Smooth muscle cell (in vitro differentiated cells): ENCODE measurements around the gene ATP6V1C2. TPM values are rescaled to one million over a fixed set of nuclear protein-coding genes. Genes with fewer than 3 reads are reported as not detected.
A peak's percentile ranks its signal among the peaks of the same experiment; 100 is the strongest.
"Not testable (repeated sequence)": the region's sequence is repeated elsewhere in the genome, so short reads cannot be mapped to it uniquely, and the experiment has no call there.

ENCODE experiments used
- DNase-seq: peaks from one replicate; lab custom pipeline; 2025; ENCODE audit not compliant: unreplicated experiment; lab: John Stamatoyannopoulos, UW
- H2AFZ ChIP-seq: fragments of 200-600 bp; sonication (generic); 2 replicates; pipeline ENCODE4 v1.6.0; 2016; ENCODE audit warnings: antibody characterized with exemption, low read depth, mild to moderate bottlenecking
- H3F3A ChIP-seq: fragments of 200-600 bp; sonication (generic); 2 replicates; pipeline ENCODE4 v1.6.0; 2017; ENCODE audit warnings: antibody characterized with exemption, low read depth
- H3K27ac ChIP-seq: fragments of 200-600 bp; sonication (generic); 2 replicates; pipeline ENCODE4 v1.5.1; 2016; ENCODE audit warnings: low read depth, mild to moderate bottlenecking
- H3K27me3 ChIP-seq: fragments of 200-600 bp; sonication (generic); 2 replicates; pipeline ENCODE4 v1.6.1; 2016; ENCODE audit warnings: low read depth, mild to moderate bottlenecking
- H3K36me3 ChIP-seq: fragments of 200-600 bp; sonication (generic); 2 replicates; pipeline ENCODE4 v1.5.1; 2016; ENCODE audit warnings: low read depth
- H3K4me1 ChIP-seq: fragments of 200-600 bp; sonication (generic); 2 replicates; pipeline ENCODE4 v1.5.1; 2016; ENCODE audit warnings: low read depth
- H3K4me2 ChIP-seq: fragments of 200-600 bp; sonication (generic); 2 replicates; pipeline ENCODE4 v1.6.0; 2016; ENCODE audit warnings: mild to moderate bottlenecking
- H3K4me3 ChIP-seq: fragments of 200-600 bp; sonication (generic); 2 replicates; pipeline ENCODE4 v1.5.1; 2016; ENCODE audit warnings: mild to moderate bottlenecking
- H3K79me2 ChIP-seq: fragments of 200-600 bp; sonication (generic); 2 replicates; pipeline ENCODE4 v1.6.0; 2016; ENCODE audit warnings: low read depth, mild to moderate bottlenecking
- H3K9ac ChIP-seq: fragments of 200-600 bp; sonication (generic); 2 replicates; pipeline ENCODE4 v1.6.0; 2016; ENCODE audit warnings: low read depth
- H3K9me3 ChIP-seq: fragments of 200-600 bp; sonication (generic); replicated peaks from 2 replicates; pipeline ENCODE4 v1.5.1; 2016; ENCODE audit warnings: low read depth
- H4K20me1 ChIP-seq: fragments of 200-600 bp; sonication (generic); 2 replicates; pipeline ENCODE4 v1.6.0; 2016; ENCODE audit warnings: low read depth
- CTCF ChIP-seq: fragments of 200-600 bp; sonication (generic); IDR thresholded peaks from 2 replicates; pipeline ENCODE4 v1.5.1; 2017; ENCODE audit warnings: borderline replicate concordance, mild to moderate bottlenecking, antibody characterized with exemption; ENCODE audit not compliant: insufficient read depth, poor library complexity, severe bottlenecking
- WGBS: methylation state at CpG from one replicate; pipeline ENCODE4 v1.1.7; 2016; ENCODE audit warnings: low lambda C conversion rate; 5-methylcytosine and 5-hydroxymethylcytosine counted together
- polyA plus RNA-seq: library from polyadenylated mRNA; unstranded; fragments of >200 nt; fragmentation: Nextera tagmentation; extraction: Ambion mirVana; gene quantifications from 2 replicates; pipeline ENCODE4 v1.2.1, GENCODE V29; 2016
- total RNA-seq: library from RNA; depleted of rRNA; stranded (reverse); fragments of >200 nt; gene quantifications from 2 replicates; pipeline ENCODE4 v1.2.3, GENCODE V29; 2014

The ATP6V1C2 gene
- total and polyA plus RNA-seq, 2 experiments from 2014 or later = 0.53 to 1.5 TPM

DNA sequence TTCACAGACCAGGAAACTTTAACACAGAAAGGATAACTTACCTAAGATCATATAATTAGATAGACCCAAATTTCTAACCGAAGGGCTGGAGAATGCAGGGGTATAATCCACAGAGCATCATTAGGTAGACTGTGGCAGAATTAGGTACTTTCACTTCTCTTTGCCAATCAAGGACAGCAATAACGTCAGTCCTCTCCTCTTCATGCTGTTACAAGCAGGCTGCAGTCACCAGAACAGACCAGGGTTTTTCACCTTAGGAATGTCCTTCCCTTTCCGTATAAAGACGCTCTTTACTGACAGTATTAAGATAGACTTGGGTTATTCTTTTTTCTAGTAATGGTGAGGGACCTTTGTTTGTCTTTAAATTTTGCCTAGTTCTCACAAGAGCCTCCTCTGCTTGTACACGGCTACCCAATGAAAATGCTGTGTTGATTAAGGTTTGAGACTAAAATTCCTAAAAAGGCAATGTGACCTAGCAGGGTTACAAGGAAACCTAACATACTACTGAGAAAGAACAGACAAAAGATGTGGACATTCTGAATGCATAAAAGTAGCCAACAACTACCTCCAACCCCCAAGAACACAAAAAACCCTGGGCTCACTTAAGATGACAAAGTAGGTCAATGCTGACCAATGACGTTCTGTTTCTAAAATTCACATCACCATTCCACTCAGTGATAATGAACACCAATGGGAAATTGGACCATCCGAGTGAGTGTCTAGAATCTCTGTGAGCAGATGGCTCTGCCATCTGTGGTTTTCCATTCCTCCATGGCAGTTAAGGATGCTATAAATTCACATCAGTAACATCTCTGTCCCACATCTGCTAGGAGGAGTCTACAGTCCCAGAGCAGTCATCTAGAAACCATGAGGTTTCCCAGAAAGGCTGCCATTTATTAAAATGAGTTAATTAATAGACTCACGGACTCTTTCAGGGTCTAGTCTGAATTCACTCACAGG lies 89.1 kb downstream of the ATP6V1C2 start:
- H3K36me3 ChIP-seq = no peaks in the 10 kb centered on the region
- 46% methylated on average over 8 of the region's 8 CpGs for WGBS
- H3K79me2 ChIP-seq = peaks cover 66% of the 10 kb centered on the region
- peaks cover 59% of the 10 kb centered on the region for H4K20me1 ChIP-seq
- DNase-seq = no peak
- peak overlapping the region; percentile 83 for H3K4me2 ChIP-seq
- H3K4me1 ChIP-seq = peaks cover 23% of the 10 kb centered on the region
- peak overlapping the region; percentile 44 for H3K27ac ChIP-seq
- no peaks in the 10 kb centered on the region for H3K27me3 ChIP-seq
- H2AFZ ChIP-seq = no peak overlapping the region
- TF ChIP-seq CTCF = no peak
- H3K9ac ChIP-seq = peak overlapping the region; percentile 38
- peak overlapping the region; percentile 81 for H3K4me3 ChIP-seq
- H3F3A ChIP-seq = peaks cover 12% of the 10 kb centered on the region
- no peaks in the 10 kb centered on the region for H3K9me3 ChIP-seq

GRCh38 chr2:10811517-10811916 lies 90.1 kb downstream of the ATP6V1C2 start:
- Histone ChIP-seq H3K9me3 (no peaks in the 10 kb centered on the region), H3K4me1 (peaks cover 23% of the 10 kb centered on the region), H3K36me3 (no peaks in the 10 kb centered on the region), H3K79me2 (peaks cover 58% of the 10 kb centered on the region), H3K4me3 (peak overlapping the region; percentile 81), H4K20me1 (peaks cover 52% of the 10 kb centered on the region), H3K27ac (peak overlapping the region; percentile 44), H3K4me2 (peak overlapping the region; percentile 83), H3F3A (peaks cover 12% of the 10 kb centered on the region), H3K9ac (peak overlapping the region; percentile 79), H3K27me3 (no peaks in the 10 kb centered on the region), H2AFZ (peak overlapping the region; percentile 13)
- TF ChIP-seq CTCF = no peak
- DNase-seq = no peak
- WGBS = 4% methylated on average over 14 of the region's 14 CpGs

DNA sequence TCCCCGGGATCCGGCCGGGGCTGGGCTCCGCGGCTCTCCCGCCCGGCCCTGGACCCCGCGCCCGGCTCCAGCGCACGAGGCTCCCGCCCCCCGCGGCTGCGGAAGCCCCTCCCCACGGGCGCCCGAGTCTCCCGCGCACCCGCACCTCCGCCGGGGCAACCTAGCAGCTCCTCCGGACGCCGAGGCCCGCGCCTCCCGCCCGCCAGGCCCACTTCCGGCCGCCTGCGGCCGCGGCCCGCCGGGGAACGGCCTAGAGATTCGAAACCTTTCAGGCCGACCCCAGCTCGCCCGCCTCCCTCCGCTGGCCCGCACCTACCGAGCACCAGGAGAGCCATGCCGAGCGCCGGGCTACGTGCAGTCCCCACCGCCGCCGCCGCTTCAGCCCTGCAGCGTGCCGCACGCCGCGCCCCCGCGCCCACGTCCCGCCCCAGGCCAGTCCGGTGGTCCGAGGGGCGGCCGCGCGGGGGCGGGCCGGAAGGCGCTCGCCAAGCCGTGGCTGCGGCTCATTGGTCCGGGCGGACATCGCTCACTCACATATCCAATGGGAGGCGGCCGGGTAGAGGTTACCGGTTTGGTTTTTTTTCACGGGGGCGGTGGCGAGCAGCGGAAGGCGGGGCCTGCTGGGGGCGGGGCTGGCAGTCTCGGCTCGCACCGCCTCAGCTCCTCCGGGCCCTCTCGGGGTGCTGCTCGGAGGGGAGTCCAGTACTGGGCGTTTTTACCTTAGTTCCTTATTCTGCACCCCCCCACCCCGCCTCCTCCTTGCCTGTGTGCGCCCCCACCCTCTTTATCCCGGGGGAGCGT lies 91.1 kb downstream of the ATP6V1C2 start, which contains the start of gene PDIA6:
Gene PDIA6, minus strand, starts transcription at position 424 of the 801 bp plus-strand sequence. Its CDS starts 89 bp downstream, at position 335.
- peak within 1 kb of the TSS; percentile 81 for H3K4me3 ChIP-seq
- H3K4me1 ChIP-seq = peaks cover 23% of the 10 kb centered on the region
- no peaks in the 10 kb centered on the region for H3K9me3 ChIP-seq
- no peaks in the 10 kb centered on the region for H3K27me3 ChIP-seq
- WGBS = 2% methylated on average over 36 of the region's 98 CpGs
- peak within 1 kb of the TSS; percentile 94 for H2AFZ ChIP-seq
- peaks cover 42% of the 10 kb centered on the region for H4K20me1 ChIP-seq
- no peaks in the 10 kb centered on the region for H3K36me3 ChIP-seq
- H3K27ac ChIP-seq = peak within 1 kb of the TSS; percentile 60
- DNase-seq = peak; percentile 87
- H3K4me2 ChIP-seq = peak within 1 kb of the TSS; percentile 93
- peak within 1 kb of the TSS; percentile 79 for H3K9ac ChIP-seq
- no peak for TF ChIP-seq CTCF
- H3F3A ChIP-seq = peaks cover 12% of the 10 kb centered on the region
- peaks cover 48% of the 10 kb centered on the region for H3K79me2 ChIP-seq

DNA sequence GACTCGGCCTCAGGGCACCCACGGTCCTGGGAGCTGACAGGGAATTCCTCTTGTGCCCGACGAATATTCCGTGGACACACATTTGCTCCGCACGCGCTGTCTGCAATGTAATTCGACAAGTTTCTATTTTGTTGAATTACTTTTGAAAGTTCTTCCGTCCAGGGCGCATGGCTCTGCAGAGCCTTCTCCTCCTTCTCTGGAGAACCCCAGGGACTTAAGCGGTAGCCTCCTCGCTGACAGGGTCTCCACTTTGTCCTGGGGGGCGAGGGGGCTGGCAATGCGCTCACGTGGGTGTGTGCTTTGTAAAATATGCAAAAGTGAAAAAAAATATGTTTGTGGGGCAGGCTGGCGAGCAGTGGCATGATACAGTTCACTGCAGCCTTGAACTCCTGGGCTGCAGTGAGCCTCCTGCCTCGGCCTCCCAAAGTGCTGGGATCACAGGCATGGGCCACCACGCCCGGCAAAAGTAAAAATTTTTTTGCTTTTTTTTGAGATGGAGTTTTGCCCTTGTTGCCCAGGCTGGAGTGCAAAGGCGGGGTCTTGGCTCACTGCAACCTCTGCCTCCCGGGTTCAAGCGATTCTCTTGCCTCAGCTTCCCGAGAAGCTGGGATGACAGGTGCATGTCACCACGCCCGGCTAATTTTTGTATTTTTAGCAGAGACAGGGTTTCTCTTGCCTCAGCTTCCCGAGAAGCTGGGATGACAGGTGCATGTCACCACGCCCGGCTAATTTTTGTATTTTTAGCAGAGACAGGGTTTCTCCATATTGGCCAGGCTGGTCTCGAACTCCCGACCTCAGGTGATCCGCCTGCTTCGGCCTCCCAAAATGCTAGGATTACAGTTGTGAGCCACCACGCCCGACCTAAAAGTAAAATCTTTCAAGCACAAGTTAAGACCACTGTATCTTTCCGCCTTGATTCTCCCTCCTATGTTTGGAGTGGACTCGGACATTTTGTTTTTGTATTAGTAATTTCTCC lies 92.0 kb downstream of the ATP6V1C2 start:
- WGBS = 64% methylated on average over 37 of the region's 37 CpGs
- not testable (repeated sequence) for H3K27me3 ChIP-seq, DNase-seq, H3K36me3 ChIP-seq, H3K9me3 ChIP-seq
- Histone ChIP-seq H4K20me1 (peaks cover 33% of the 10 kb centered on the region), H3K27ac (peak overlapping the region; percentile 60), H3K79me2 (peaks cover 39% of the 10 kb centered on the region), H3K4me1 (peaks cover 23% of the 10 kb centered on the region), H2AFZ (peak overlapping the region; percentile 94), H3K4me3 (peak overlapping the region; percentile 81), H3K4me2 (peak overlapping the region; percentile 93), H3K9ac (peak overlapping the region; percentile 48), H3F3A (peaks cover 12% of the 10 kb centered on the region)
